HG02798 (cell line): ENCODE results near the gene IL1R1.
"Not testable (repeated sequence)": the region's sequence is repeated elsewhere in the genome, so short reads cannot be mapped to it uniquely, and the experiment has no call there.

Experiments used
- ATAC-seq: cut with Tn5 transposase; IDR thresholded peaks from one replicate; pipeline ENCODE4 v1.9.1; 2021; ENCODE audit warnings: mild to moderate bottlenecking; ENCODE audit not compliant: unreplicated experiment, poor library complexity

IL1R1 gene, protein sequence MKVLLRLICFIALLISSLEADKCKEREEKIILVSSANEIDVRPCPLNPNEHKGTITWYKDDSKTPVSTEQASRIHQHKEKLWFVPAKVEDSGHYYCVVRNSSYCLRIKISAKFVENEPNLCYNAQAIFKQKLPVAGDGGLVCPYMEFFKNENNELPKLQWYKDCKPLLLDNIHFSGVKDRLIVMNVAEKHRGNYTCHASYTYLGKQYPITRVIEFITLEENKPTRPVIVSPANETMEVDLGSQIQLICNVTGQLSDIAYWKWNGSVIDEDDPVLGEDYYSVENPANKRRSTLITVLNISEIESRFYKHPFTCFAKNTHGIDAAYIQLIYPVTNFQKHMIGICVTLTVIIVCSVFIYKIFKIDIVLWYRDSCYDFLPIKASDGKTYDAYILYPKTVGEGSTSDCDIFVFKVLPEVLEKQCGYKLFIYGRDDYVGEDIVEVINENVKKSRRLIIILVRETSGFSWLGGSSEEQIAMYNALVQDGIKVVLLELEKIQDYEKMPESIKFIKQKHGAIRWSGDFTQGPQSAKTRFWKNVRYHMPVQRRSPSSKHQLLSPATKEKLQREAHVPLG

GRCh38 chr2:102141970-102142828 is at the start of gene IL1R1:
TSS of gene IL1R1 (plus strand) at chr2:102142746. CDS start at chr2:102157725, 14,979 bp downstream.
- ATAC-seq = peak; percentile 53

GRCh38 chr2:102093662-102094061 is 48.9 kb upstream of the IL1R1 start:
- no peak for ATAC-seq

GRCh38 chr2:102094917-102095316 is 47.6 kb upstream of the IL1R1 start:
- ATAC-seq = no peak

- no peak for ATAC-seq
Observed at GRCh38 chr2:102096103-102096502, 46.4 kb upstream of the IL1R1 start.

DNA sequence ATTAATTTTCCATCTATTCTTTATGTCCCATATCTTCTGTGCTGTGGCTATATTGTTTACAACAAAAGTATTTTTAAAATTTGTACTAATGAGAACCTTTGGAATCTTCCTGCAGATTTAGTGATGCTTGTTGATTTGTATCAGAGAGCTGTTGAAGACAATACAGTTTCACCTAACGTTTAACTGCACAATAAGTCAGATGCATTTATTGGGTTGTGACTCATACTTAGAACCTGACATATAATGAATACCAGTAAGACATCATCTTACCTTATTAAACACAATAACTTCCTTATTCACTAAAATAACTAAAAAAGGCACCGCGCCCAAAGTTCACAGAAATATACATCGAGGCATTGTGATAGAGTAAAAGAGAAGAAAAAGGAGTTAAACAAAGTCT is 43.8 kb upstream of the IL1R1 start:
- no peak for ATAC-seq

DNA sequence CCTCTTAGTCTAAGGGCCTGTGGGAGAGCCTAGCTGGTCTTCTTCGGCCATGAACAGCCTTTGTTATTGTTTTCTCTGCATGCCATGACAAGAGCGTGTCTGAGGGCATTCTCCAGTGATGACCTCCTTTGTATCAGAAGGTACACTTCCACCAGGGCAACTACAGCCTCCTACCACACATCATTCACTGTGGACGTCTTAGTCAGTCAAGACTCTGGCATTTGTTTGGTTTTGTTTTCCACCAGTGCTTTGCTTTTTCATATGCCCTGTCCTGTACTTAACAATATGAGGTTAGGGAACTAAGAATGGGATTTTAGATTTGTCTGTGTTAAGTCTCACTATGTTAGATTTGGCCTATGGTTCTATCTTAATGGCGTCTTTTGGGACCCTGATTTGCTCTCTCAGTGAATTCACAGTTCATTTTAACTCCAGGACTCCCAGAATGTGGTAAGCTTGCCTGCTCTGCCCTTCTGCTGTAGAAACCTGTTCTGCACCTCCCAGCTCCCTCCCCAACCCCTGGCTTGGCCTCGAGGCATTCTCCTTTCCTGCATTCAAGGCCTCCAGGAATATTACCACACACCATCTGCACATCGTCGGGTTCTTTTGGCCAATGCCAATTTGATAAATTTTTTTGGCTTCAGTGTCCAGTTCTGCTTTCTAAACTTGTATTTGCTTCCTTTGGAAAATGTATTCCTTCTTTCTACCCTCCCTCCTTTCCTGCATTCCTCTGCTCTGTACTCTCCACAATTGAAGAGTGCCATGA is 42.8 kb upstream of the IL1R1 start:
- no peak for ATAC-seq

- ATAC-seq = no peak
Observed at GRCh38 chr2:102100371-102101096, 42.0 kb upstream of the IL1R1 start.

GRCh38 chr2:102101097-102101848 is 41.3 kb upstream of the IL1R1 start:
- no peak for ATAC-seq

- ATAC-seq = no peak
Observed at GRCh38 chr2:102101849-102102635, 40.5 kb upstream of the IL1R1 start.

DNA sequence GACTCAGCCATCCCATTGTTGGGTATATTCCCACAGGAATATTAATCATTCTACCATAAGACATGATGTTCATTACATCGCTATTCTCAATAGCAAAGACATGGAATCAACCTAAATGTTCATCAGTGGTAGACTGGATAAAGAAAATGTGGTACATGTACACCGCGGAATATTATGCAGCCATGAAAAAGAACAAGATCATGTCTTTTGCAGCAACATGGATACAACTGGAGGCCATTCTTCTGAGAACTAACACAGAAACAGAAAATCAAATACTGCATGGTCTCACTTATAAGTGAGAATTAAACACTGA is 40.0 kb upstream of the IL1R1 start:
- not testable (repeated sequence) for ATAC-seq

- ATAC-seq = no peak
Observed at GRCh38 chr2:102103284-102103683, 39.3 kb upstream of the IL1R1 start.

GRCh38 chr2:102103992-102104871 is 38.3 kb upstream of the IL1R1 start:
- ATAC-seq = peak; percentile 80

DNA sequence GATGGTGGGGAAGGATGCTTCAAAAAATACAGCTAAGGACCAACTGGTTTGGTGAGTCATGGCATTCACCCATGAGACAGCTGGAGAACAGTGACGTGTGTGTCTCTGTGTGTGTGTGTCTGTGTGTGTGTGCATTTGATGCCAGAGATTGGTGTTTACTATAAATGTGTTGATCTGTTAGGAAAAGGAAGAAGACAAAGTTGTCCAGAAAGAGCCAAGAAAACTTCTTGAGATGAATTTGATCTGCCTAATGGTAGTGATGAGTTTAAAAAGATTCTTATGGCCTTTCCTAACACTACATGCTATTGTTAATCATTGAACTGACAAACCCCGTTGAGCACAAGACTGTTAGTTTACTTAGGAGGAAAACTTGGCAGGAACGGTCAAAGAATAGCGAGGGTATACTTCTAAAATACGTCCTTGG is 36.4 kb upstream of the IL1R1 start:
- ATAC-seq = no peak

DNA sequence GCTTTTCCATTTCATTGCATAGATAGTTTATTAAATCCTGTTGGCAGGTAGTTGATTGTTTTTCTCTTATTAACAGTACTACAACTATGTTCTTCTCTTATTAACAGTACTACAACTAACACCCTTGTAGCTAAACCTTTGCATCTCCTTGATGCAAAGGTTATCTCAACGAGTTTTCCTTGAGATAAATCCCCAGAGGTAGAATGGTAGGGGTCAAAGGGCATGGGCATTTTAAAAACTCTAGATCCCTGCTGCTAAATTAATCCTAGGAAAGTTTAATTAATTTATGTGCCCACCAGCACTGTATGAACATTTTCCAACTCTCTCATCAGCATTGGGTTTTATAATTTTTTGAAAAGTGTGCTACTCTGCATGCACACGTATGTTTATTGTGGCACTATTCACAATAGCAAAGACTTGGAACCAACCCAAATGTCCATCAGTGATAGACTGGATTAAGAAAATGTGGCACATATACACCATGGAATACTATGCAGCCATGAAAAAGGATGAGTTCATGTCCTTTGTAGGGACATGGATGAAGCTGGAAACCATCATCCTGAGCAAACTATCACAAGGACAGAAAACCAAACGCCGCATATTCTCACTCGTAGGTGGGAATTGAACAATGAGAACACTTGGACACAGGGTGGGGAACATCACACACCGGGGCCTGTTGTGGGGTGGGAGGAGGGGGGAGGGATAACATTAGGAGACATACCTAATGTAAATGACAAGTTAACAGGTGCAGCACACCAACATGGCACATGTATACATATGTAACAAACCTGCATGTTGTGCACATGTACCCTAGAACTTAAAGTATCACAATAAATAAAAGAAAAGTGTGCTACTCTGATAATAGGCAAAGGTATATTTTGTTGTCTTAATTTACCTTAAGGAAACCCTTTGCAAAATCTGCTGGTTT is 35.5 kb upstream of the IL1R1 start:
- not testable (repeated sequence) for ATAC-seq

DNA sequence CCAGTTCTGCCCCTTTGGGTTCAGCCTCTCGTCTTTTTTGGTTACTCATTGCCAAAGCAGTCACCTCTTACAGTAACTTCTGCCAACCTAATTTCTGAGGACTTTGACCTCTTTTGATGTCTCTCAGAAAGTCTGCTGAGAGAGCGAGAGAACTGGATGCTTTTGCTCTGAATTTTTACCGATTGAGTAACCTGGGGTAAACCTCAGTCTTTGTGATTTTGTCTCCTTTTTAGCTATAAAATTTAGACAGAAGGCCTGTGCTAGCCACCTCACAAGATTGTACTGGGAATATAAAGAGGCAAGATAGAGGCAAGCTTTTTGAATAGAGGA is 34.8 kb upstream of the IL1R1 start:
- ATAC-seq = peak; percentile 44

DNA sequence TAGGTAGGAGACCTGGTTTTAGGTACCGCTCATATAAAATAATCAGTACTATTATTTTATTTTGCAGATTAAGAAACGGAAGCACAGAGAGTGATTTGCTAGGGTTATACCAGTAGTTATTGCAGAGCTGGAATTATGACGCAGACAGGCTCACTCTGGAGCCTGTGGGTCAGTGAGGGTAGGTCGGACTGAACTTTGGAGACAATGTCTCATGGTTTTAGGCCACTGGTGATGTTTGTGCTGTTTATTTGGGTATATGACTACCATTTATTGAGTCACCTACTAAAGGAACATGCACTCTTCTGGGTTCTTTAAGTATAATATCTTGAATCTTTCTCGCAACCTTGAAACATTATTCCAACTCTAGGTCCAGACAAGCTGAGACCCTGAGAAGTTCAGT is 33.5 kb upstream of the IL1R1 start:
- no peak for ATAC-seq
